ENCODE data around the gene SLC2A6. TPM values are rescaled to one million over a fixed set of nuclear protein-coding genes. Genes with fewer than 3 reads are reported as not detected.

SLC2A6 gene
- polyA plus RNA-seq, 1 of the 3 experiments (the other 2 are of a cell fraction), result 5.2 TPM

GRCh38 chr9:133510926-133511505 lies 32.1 kb upstream of the SLC2A6 start:
- POLR2A ChIA-PET, result no interaction called here

More at GRCh38 chr9:133510926-133511505, 32.1 kb upstream of the SLC2A6 start:
- Histone ChIP-seq H3K27me3 (ENCODE audit: insufficient read depth) (no peaks in the 10 kb centered on the region), H3K36me3 (replicated peaks in 1 of 2; ENCODE audit: control insufficient read depth in 1 of 2, insufficient read depth in 2 of 2, low read length in 1 of 2) (no peaks in the 10 kb centered on the region), H3K9ac (no peak overlapping the region), H3K9me2 (no peaks in the 10 kb centered on the region), H2AFZ (ENCODE audit: low read depth) (no peak overlapping the region), H4K20me1 (ENCODE audit: insufficient read depth) (no peaks in the 10 kb centered on the region), H3F3A (replicated peaks; ENCODE audit: insufficient read depth) (peaks cover 4% of the 10 kb centered on the region), H3K4me2 (no peak overlapping the region), H3K27ac (ENCODE audit: low read depth in 2 of 2, low read length in 1 of 2) (no peak overlapping the region; a peak in 1 of 4 replicates), H3K4me3 (ENCODE audit: low read depth in 2 of 2, low read length in 1 of 2) (no peak overlapping the region), H3K79me2 (ENCODE audit: insufficient read depth) (no peaks in the 10 kb centered on the region), H3K9me3 (no peaks in the 10 kb centered on the region), H3K4me1 (ENCODE audit: control insufficient read depth in 1 of 2, insufficient read depth in 2 of 2, low read depth in 1 of 2, low read length in 1 of 2) (peaks cover 0 to 68% of the 10 kb centered on the region in 2 experiments; a peak in 2 of 4 replicates)
- CTCF ChIA-PET, result interaction anchor here (1.4 to 2.5 kb wide), 2 partner anchors 12 to 23 kb away, joined by 4 to 10 read pairs; partner anchors contain the start of gene ADAMTSL2
- DNase-seq, result no peak
- WGBS (ENCODE audit: low lambda C conversion rate), result 90% methylated on average over 4 of the region's 27 CpGs
- TF ChIP-seq NFIC (IDR thresholded peaks at IDR 0.05; ENCODE audit: borderline replicate concordance) (no peak), FOXJ3 (CRISPR knock-in tag; IDR thresholded peaks at IDR 0.05) (no peak), POLR2AphosphoS5 (IDR thresholded peaks at IDR 0.05; ENCODE audit: low read depth, low read length) (no peak), CHD2 (IDR thresholded peaks at IDR 0.05; ENCODE audit: low read length, partially characterized antibody) (no peak), MEF2A (IDR thresholded peaks at IDR 0.05; ENCODE audit: borderline replicate concordance, low read depth) (no peak), NRF1 (IDR thresholded peaks at IDR 0.05; ENCODE audit: low read depth, low read length) (no peak), RCOR1 (IDR thresholded peaks at IDR 0.05; ENCODE audit: low read length) (no peak), TCF12 (IDR thresholded peaks at IDR 0.05) (no peak), EZH2phosphoT487 (IDR thresholded peaks at IDR 0.05; ENCODE audit: borderline replicate concordance, low read depth) (no peak), FOXM1 (IDR thresholded peaks at IDR 0.05; ENCODE audit: low read depth) (no peak), MXI1 (IDR thresholded peaks at IDR 0.05; ENCODE audit: low read depth, low read length) (no peak), CTCF (IDR thresholded peaks at IDR 0.05) (no peak), FOSL2 (IDR thresholded peaks at IDR 0.05; ENCODE audit: borderline replicate concordance, low read depth) (no peak), RFX5 (IDR thresholded peaks at IDR 0.05; ENCODE audit: low read length) (no peak)
- TF ChIP-seq, protein P1, sequence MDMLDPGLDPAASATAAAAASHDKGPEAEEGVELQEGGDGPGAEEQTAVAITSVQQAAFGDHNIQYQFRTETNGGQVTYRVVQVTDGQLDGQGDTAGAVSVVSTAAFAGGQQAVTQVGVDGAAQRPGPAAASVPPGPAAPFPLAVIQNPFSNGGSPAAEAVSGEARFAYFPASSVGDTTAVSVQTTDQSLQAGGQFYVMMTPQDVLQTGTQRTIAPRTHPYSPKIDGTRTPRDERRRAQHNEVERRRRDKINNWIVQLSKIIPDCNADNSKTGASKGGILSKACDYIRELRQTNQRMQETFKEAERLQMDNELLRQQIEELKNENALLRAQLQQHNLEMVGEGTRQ (IDR thresholded peaks at IDR 0.05; ENCODE audit: borderline replicate concordance, low read depth, low read length), result no peak
- TF ChIP-seq, protein P2, sequence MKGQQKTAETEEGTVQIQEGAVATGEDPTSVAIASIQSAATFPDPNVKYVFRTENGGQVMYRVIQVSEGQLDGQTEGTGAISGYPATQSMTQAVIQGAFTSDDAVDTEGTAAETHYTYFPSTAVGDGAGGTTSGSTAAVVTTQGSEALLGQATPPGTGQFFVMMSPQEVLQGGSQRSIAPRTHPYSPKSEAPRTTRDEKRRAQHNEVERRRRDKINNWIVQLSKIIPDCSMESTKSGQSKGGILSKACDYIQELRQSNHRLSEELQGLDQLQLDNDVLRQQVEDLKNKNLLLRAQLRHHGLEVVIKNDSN (IDR thresholded peaks at IDR 0.05; ENCODE audit: borderline replicate concordance, low read depth), result no peak
- TF ChIP-seq, protein P3, sequence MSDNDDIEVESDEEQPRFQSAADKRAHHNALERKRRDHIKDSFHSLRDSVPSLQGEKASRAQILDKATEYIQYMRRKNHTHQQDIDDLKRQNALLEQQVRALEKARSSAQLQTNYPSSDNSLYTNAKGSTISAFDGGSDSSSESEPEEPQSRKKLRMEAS (IDR thresholded peaks at IDR 0.05; ENCODE audit: low read depth), result no peak
- TF ChIP-seq, protein P4, sequence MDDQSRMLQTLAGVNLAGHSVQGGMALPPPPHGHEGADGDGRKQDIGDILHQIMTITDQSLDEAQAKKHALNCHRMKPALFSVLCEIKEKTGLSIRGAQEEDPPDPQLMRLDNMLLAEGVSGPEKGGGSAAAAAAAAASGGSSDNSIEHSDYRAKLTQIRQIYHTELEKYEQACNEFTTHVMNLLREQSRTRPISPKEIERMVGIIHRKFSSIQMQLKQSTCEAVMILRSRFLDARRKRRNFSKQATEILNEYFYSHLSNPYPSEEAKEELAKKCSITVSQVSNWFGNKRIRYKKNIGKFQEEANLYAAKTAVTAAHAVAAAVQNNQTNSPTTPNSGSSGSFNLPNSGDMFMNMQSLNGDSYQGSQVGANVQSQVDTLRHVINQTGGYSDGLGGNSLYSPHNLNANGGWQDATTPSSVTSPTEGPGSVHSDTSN (IDR thresholded peaks at IDR 0.05), result no peak
- TF ChIP-seq, protein P5, sequence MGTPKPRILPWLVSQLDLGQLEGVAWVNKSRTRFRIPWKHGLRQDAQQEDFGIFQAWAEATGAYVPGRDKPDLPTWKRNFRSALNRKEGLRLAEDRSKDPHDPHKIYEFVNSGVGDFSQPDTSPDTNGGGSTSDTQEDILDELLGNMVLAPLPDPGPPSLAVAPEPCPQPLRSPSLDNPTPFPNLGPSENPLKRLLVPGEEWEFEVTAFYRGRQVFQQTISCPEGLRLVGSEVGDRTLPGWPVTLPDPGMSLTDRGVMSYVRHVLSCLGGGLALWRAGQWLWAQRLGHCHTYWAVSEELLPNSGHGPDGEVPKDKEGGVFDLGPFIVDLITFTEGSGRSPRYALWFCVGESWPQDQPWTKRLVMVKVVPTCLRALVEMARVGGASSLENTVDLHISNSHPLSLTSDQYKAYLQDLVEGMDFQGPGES (IDR thresholded peaks at IDR 0.05; ENCODE audit: low read depth, low read length), result no peak
- TF ChIP-seq, protein P6, sequence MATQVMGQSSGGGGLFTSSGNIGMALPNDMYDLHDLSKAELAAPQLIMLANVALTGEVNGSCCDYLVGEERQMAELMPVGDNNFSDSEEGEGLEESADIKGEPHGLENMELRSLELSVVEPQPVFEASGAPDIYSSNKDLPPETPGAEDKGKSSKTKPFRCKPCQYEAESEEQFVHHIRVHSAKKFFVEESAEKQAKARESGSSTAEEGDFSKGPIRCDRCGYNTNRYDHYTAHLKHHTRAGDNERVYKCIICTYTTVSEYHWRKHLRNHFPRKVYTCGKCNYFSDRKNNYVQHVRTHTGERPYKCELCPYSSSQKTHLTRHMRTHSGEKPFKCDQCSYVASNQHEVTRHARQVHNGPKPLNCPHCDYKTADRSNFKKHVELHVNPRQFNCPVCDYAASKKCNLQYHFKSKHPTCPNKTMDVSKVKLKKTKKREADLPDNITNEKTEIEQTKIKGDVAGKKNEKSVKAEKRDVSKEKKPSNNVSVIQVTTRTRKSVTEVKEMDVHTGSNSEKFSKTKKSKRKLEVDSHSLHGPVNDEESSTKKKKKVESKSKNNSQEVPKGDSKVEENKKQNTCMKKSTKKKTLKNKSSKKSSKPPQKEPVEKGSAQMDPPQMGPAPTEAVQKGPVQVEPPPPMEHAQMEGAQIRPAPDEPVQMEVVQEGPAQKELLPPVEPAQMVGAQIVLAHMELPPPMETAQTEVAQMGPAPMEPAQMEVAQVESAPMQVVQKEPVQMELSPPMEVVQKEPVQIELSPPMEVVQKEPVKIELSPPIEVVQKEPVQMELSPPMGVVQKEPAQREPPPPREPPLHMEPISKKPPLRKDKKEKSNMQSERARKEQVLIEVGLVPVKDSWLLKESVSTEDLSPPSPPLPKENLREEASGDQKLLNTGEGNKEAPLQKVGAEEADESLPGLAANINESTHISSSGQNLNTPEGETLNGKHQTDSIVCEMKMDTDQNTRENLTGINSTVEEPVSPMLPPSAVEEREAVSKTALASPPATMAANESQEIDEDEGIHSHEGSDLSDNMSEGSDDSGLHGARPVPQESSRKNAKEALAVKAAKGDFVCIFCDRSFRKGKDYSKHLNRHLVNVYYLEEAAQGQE (IDR thresholded peaks at IDR 0.05; ENCODE audit: low read depth, low read length), result no peak

Data from SK-N-SH (cell line).